Measurements from ENCODE around the gene USP20.

The USP20 gene

DNA sequence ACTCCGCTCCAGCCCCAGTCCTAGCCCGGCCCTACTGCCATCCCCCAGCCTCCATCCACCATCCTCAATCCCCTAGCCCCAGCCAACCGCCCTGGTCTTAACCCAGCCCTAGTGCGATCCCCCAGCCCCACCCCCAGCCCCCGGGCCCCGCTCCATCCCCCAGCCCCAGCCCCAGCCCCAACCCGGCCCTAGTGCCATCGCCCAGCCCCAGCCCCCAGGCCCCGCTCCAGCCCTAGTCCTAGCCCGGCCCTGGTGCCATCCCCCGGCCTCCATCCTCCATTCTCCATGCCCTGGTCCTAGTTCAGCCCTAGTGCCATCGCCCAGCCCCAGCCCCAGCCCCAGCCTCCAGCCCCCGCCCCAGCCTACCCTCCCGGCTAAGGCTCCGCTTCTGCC is 11.7 kb upstream of the USP20 start:
- DNase-seq (ENCODE audit: low read depth, low spot score), result no peak

- DNase-seq (ENCODE audit: low read depth, low spot score), result peak; percentile 98
These were observed 11.2 kb upstream of the USP20 start, which contains the start of gene TOR1A for GRCh38 chr9:129823935-129824601. Gene TOR1A, minus strand, starts transcription at chr9:129824136. Its CDS starts 51 bp downstream, at chr9:129824085.

GRCh38 chr9:129826344-129826743 is 8.9 kb upstream of the USP20 start:
- DNase-seq (ENCODE audit: low read depth, low spot score), result no peak

GRCh38 chr9:129826759-129827158 is 8.5 kb upstream of the USP20 start:
- no peak for DNase-seq (ENCODE audit: low read depth, low spot score)

- no peak for DNase-seq (ENCODE audit: low read depth, low spot score)
These were observed 7.2 kb upstream of the USP20 start for GRCh38 chr9:129828051-129828450.

- no peak for DNase-seq (ENCODE audit: low read depth, low spot score)
These were observed 6.3 kb upstream of the USP20 start for GRCh38 chr9:129828969-129829368.

DNA sequence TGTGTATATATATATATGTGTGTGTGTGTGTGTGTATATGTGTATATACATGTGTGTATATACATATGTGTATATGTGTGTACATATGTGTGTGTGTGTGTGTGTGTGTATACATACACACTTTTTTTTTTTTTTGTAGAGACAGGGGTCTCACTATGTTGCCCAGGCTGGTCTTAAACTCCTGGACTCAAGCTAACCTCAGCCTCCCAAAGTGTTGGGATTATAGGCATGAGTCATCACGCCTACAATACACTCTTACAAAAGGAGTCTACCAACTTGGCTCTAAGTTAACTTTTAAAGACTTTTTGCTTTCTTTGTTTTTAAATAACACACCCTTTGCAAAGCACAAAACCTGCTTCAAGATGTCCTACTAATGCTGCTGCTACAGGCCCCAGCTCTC is 2.3 kb upstream of the USP20 start:
- DNase-seq (ENCODE audit: low read depth, low spot score), result no peak

DNA sequence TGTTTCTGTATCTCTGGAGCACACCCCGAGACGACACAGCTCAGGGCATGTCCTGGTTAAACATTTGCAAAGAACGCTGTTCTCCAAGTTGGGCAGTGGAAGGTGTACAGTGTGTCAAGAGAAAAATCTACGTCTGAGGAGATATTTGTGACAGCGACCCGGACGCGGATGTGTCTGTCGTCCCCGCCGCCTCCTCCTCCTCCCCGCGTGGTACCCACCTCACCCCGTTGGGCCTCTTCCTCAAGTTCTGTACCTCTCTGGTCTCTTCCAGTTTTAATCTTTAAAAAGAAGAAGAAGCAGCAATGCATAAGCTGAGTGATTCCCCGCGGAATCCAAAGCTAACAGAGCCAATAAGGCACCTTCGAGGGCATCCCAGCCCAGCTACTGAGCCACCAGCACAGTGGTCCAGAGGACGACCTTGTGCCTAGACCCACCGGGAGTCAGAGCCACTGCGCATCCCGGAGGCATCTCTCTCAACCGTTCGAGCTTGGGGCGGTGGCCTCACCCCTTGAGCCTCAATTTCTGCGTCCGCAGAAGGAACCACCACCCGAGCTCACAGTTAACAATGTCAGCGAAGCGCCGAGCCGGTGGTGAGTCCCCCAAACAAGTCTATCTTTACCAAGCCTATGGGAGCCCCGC is 650 bp upstream of the USP20 start:
- no peak for DNase-seq (ENCODE audit: low read depth, low spot score)

DNA sequence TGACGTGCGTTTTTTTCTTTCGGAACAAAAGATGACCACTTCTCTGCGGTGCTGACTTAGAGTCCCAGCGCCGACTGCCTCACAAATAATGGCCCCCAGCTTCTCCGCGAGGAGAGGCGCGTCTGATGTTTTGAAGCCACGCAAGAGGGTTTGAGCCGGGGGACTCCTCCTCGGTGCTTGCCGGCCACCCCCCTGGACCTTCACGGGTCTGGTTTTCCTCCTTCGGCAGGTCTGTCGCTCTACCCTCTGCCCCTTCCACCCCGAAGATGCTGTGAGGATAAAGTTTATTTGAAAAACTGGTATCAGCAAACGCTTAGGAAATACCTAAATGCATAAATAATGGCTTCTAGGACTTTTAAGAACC is 584 bp downstream of the USP20 start:
- no peak for DNase-seq (ENCODE audit: low read depth, low spot score)

DNA sequence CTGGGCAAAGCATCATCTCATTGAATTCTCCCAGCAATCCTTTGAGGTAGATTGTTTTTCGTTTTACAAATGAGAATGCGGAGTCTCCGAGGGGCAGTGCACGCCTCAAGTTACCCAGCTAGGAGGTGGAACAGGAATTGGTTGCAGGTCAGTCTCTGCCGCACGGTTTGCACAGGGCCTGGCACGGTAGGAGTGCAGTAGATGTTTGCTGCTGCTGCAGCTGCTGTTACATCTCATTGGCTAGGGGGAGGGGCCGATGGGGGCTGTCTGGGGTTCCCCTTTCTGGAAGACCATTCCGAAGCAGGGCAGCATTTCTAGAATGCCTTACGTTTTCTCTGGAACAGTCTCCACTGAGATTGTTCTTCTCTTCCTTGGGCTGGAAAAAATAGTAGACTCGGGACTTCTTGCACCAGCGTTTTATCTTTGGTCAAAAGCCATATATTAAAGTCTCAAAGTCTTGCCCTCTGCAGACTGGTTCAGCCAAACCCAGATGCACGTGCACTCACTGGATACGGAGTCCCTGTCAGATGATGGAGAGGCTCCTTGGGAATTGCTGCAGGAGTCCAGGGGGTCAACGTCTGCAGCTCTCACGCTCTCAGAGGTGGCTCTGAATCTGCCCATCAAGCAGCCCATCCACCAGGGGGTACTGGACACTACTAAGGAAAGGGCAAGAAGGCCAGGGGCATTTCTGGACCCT is 1.2 kb downstream of the USP20 start:
- peak; percentile 12 for DNase-seq (ENCODE audit: low read depth, low spot score)

DNA sequence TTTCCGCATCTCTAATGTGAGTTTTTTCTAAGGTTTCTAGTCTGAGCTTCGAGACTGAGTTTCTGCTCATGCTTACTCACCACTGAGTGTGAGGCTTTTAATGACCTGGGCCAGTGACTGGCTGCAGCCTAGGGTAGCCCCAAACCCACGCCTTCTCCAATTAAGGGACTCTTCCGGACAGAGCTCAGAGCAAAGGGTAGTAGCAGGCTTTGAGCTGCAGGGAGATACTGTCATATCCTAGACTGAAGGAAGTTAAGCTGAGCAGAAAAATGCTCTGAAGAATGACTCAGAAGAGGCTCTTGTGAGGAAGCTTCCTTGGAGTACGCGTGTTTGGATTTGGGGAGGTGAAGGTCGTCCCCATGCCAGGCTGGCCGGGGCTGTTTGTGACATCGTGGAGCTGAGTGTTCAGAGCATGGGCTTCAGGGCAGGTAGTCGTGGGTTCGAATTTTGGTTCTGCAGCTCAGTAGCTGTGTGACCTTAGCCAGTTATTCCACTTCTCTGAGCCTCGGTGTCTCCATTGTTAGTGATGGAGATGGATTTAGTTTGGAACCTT is 3.5 kb downstream of the USP20 start:
- DNase-seq (ENCODE audit: low read depth, low spot score), result peak; percentile 27

GRCh38 chr9:129839324-129840023 is 4.2 kb downstream of the USP20 start:
- no peak for DNase-seq (ENCODE audit: low read depth, low spot score)

DNA sequence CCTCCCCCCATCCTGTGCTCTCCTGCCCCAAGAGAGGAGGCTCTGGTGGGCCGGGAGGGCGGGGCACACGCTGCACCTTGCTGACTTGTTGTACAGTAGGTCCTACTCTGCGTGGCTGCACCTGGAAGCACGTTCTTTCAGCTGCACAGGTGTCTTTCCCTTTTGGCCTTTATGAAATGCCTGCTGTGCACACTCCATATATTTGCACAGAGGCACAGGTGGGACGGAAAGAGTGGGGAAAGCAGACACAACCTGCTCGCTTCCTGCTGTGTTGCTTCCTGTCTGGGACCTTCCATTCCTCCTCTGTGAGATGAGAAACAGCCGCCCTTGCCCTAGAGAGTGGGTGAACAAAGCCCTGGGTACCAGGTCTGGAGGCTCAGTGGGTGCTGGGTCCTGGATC is 4.8 kb downstream of the USP20 start:
- no peak for DNase-seq (ENCODE audit: low read depth, low spot score)

DNA sequence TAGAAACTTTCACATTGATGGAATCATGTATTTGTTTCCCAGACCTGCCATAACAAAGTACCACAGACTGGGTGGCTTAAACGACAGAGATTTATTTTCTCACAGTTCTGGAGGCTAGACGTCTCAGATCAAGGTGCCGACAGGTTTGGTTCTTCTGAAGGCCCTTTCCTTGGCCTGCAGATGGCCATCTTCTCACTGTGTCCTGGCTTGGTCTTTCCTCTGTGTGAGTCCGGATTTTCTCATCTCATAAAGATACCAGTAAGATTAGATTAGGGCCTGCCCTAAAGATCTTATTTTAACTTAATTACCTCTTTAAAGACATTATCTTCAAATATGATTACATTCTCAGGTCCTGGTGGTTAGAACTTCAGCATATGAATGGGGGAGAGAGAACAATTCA is 5.8 kb downstream of the USP20 start:
- no peak for DNase-seq (ENCODE audit: low read depth, low spot score)

DNA sequence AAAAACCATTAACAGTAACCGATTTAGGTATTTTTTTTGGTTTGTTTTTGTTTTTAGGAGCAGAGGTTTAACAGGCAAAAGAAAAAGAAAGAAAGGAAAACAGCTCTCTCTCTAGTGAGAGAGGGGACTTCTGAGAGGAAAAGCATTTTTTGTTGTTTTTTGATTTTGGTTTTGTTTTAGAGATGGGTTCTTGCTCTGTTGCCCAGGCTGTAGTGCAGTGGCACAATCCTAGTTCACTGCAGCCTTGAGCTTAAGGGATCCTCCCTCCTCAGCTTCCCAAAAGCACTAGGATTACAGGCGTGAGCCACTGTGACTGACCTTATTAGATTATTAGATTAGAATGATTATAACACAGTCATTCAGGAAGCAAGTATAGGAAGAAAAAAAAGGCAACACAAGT is 10.1 kb downstream of the USP20 start:
- no peak for DNase-seq (ENCODE audit: low read depth, low spot score)

DNA sequence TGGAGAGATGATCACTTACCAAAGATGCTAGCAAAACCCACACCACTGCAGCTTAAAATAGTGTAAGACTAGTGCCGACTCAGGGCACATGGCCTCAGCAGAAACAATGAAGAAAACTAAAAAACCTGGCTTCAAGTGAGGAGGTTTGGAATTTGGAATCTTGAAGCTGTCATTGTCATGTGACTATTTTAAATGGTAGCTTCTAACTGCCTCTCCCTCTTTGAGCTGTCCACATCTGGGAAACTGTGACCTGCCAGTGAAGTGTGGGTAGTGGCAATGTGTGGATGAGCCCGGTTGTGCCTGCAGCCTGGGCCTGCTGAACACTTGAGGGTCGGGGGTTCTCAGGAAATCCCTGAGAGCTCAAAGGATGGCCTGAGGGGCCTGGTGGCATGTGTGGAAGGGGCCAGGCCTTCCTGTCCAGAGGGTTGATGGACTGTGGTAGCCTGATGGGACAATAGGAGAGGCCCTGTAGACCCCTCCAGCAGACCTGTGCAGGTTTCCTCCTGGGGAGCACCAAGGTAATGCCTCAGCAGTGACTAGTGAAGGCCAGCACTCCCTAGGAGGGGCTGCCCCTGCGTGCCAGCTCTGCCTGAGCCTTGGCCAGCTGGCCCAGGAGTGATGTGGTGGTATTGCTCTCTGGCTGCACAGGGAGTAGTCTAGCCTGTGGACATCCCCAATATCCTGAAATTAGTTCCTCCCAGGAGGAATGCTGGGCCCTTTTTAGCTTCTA is 13.6 kb downstream of the USP20 start:
- DNase-seq (ENCODE audit: low read depth, low spot score), result no peak

DNA sequence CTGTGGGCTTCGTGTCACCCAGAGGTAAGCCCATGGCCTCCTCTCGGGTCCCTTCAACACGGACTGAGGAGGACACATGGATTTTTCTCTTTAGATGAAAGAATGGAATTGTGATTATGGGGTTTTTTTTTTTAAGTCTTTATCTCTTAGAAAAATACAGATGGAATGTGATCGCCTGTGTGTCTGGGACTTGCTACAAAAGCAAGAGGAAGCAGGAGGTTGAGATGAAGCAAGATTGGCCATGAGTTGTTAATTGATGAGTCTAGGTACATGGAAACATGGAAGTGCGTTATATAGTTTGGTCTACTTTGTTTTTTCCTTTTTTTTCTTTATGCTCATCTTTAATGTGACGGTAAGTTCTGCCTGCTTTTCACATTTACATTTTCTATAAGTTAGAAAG is 14.6 kb downstream of the USP20 start:
- DNase-seq (ENCODE audit: low read depth, low spot score), result no peak

DNA sequence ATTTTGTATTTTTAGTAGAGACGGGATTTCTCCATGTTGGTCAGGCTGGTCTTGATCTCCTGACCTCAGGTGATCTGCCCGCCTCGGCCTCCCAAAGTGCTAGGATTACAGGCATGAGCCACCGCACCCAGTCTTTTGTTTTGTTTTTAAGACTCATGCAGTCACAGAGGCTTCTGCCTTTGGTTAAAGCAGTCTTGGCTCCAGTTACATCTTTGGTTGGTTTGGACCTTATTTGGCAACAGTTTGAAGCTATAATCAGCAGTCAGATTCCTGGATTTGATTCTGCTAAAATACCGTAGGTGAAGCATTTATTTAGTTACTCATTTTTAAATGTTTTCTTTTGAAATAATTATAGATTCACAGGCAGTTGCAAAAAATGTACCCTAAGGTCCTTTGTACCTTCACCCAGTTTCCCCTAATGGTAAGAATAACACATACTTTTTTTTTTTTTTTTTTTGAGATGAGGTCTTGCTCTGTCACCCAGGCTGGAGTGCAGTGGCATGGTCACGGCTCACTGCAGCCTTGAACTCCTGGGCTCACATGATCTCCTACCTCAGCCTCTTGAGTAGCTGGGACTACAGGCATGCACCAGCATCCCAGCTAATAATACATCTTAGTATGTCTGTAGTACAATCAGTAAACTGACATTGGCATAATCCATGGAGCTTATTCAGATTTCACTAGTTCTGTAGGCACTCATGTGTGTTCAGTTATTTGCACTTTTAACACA is 15.7 kb downstream of the USP20 start:
- DNase-seq (ENCODE audit: low read depth, low spot score), result no peak

DNA sequence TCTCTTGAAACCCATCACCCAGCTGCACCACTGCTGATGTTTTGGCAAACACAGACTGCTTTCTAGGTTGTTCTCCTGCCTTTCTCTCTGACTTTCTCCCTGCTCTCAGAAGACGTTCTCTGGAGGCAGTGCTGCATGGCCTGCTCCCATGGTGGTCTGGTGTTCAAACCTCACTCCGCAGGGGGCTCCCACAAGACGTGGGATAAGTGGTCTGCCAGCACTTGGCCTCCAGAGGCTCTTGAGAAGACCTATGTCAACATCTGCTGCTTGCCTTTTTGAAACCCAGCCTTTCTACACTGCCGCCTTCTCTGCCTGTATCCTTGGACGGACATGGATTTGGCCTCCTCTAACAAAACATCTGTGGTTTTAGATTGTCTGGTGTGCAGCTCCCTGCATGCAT is 16.6 kb downstream of the USP20 start:
- no peak for DNase-seq (ENCODE audit: low read depth, low spot score)

GRCh38 chr9:129852579-129852978 is 17.3 kb downstream of the USP20 start:
- DNase-seq (ENCODE audit: low read depth, low spot score), result no peak

DNA sequence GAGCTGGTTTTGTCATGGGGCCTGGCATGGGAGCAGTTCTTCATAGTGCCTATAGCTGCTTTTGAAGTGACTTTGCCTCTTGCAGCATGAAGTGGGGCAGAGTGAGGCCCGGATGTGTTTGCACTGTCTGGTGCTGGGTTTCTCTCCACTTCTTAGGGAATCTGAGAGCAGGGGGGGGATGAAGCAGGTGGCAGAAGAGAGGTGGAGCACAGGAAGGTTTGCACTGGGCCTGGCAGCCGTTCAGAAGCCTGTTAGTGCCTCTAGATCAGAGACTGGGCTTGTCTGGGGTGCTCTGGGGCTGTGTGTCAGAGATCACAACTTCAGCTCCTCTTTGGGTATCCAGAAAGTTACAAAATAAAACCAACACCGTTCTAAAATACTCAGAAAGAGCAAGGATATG is 18.4 kb downstream of the USP20 start:
- no peak for DNase-seq (ENCODE audit: low read depth, low spot score)
